T-helper 2 cell (primary cell): ENCODE data around the gene ASPDH.

Experiments
- DNase-seq, 5 experiments: peaks; one replicate each; pipeline versions ENCODE4 v3.0.0 to v3.0.0-alpha.2; 2012 to 2022
- total RNA-seq, 2 donors: gene quantifications; one replicate each; lab custom pipeline; 2026; lab: John Stamatoyannopoulos, UW

ASPDH gene
- total RNA-seq = 0 to 0.07 reads per million in 2 donors

DNA sequence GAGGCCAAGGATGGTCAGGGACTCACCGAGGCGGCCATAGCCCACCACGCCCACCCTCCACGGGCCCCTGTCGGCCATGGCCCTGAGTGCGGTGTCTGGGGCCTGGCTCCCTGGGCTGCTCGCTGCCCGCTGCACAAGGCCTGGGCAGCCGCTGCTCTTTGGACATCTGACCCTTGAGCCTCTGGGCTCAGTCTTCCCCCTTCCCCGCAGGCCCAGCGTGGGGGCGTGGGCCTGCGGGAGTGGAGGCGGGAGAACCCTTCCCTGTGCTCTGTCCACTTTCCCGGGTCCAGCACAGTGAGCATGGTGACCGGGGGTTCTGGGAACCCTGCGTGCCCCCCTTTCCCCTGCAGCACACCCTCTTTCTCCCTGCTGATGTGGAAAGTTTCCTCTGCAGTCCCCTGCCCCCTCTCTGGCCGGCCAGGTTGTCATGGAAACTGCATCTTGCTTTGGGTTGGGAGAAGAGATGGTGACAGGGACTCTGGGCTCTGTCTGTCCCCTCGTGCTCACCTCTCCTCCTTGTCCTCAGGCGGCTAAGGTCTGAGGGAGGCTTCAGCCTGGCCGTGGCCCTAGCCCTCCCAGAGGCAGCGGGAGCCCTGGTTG, at the start of gene ASPDH:
Gene ASPDH (minus strand): TSS at position 168 of the 600 bp plus-strand sequence. CDS start 90 bp downstream, at position 78.
- DNase-seq = no peak

DNA sequence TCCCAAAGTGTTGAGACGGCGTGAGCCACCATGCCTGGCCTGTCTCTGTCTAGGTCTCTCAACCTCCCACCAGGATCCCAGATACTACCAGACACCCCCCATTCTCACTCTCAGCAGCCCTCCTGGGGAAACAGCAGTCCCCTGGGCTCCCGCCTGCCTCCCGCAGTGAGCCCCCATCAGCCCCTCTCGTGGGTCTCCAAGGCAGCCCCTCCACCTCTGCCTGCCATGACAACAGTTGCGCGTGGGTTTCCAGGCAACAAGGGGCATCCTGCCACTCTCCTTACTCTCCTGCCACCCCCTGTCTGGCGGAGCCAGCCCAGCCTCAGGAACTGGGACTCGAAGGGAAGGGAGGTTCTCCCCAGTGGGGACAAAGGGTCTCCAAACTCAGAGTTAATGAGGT, 49.3 kb upstream of the ASPDH start:
- no peak for DNase-seq

DNA sequence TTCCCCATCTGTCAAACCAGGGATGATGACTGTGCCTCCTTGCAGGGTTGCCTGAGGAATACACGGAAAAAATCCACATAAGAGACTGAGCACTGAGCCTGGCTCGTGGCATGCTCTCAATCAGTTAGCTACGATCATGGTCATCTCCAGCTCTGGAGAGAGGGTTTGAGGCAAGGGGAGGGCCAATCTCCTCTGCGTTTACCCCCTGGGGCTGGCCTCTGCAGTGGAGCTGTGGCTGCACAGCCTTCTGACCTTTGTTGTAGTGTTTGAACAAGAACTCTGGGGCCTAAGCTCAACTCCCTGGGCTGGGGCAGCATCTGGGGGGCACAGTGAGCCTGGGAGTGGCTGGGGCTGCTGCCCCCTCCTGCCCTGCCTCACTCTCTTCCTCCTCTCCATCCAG, 48.6 kb upstream of the ASPDH start:
- no peak for DNase-seq

DNA sequence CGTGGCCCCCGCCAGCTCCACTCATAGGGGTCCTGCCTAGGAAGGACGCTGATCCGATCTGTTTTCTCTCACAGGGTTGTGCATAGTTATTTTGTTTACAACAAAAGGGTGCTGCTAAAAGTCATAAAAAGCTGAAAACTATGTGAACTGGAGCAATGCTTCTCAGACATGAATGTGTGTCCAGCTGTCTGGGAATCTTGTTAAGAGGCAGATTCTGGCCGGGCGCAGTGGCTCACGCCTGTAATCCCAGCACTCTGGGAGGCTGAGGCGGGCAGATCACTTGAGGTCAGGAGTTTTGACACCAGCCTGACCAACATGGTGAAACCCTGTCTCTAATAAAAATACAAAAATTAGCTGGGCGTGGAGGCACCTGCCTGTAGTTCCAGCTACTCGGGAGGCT, 45.9 kb upstream of the ASPDH start:
- DNase-seq = no peak

DNA sequence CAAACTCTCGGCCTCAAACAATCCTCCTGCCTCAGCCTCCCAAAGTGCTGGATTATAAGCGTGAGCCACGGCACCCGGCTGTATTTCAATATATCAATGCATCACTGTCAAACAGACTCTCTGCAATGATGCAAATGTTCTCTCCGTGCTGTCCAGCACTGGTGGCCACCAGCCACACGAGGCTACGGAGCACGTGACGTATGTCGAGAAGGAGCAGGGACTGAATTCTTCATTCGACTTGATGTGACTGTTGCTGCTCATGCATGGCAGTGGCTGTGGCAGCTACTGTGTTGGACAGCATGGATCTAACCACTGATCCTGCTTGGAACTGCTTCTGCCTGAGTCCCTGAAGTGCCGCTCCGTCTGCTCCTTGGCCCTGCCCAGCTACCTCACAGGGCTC, 44.7 kb upstream of the ASPDH start:
- DNase-seq = no peak

DNA sequence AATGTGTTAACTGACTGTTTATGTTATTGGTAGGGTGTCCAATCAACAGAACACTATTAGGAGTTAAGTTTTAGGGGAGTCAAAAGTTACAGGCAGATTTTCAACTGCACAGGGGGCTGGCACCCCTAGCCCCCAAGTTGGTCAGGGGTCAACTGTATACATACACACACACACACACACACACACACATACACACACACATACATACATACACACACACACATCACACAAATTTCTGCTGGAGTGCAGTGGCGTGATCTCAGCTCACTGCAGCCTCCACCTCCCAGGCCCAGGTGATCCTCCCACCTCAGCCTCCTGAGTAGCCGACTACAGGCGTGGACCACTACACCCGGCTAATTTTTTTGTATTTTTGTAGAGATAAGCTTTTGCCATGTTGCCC, 44.3 kb upstream of the ASPDH start:
- DNase-seq = no peak

DNA sequence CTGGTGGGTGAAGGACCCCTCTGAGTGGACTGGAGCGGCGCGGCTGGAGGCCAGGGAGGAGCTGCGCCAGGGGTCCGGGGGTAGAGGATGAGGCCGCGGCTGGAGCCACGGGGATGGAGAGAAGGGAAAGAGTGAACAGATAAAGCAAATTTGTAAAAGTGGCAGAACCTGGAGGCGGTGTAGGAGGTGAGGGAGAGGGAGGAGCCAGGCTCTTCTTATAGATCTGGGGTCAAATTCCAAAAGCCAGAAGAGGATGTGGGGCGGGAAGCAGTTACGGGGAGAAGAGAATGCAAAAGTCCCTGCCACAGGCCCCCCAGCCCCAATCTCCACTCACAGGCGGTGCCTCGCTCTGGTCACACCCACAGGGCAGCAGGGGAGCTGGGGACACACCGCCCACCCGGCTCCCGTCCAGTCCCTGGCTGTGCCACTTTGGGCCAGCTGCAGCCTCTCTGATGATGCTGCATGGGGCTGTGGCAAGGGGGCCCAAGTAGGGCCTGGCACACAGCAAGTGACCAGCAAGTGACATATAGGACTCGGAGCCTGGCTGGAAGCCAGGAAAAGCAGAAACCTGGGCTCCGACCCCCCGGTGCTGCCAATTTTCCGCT, 43.4 kb upstream of the ASPDH start:
- no peak for DNase-seq

DNA sequence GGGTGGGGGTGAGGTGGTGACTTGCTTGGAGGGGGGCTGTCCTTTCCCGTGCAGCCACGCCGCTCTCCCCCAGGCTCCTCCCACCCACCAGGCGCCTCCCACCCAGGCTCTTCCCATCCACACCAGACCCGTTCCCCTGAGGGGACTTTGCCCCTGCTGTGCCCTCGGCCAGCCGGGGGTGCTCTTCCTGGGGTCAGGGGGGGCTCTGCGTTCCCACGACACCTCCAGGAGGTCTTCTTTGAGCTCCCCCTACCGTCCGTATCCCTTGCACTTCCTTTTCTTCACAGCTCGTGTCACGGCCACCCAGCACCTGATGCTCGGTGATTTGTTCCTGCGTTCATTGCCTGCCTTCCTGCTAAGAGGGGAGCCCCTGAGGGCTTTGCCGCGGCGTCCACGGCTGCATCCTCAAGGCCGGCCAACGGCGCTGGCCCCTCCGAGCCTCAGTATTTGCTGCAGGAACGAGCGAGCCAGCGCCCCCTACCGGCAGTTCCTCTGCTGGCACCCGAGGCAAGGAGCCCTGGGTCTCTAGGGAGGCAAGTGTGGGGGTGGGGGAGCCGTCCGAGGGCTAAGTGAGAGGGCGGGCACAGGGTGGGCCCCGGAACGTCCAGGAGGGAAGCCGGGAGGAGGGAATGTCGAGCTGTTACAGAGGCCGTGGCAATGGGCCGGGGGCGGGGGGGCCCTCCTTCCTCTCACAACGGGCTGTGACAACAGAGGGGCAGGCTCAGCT, 42.7 kb upstream of the ASPDH start:
- DNase-seq = peak; percentile 22 to 73 (median 66)

DNA sequence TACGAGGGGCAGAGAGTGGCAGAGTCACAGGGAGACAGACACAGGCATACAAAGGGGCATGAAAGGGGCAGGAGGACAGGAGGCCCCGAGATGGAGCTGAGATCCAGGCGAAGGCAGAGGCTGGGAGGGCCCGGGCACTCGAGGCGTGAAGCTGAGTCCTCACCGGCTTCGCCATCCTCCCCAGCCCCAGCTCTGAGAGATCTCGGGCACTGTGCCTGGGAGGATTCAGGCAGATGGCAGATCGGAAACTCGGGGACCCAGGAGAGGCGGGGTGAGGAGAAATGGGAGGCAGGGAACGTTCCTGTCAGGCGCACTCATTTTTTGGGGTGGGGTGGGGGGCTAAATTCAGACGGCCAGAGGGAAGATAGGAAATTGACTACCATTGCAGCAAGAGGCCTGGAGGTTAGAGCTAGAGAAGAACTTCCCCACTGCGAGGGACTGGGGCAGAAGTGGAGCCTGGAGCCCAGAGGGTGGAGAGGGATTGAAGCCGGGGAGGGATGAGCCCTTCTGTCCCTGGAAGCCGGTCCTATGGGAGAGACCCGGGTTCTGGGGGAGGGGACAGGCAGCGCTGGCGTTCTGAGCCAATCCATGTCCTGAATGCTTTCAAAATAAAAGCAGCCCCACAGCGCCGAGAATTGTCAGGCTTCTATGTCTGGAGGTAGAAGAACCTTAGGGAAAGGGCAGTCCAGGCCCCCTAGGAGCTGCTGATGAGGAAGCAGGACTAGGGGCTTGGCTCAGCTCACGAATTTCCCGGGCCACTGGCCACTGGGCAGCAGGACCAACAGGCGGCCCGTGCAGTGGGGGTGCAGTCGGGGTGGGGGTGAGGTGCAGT, 42.0 kb upstream of the ASPDH start:
- DNase-seq = no peak

DNA sequence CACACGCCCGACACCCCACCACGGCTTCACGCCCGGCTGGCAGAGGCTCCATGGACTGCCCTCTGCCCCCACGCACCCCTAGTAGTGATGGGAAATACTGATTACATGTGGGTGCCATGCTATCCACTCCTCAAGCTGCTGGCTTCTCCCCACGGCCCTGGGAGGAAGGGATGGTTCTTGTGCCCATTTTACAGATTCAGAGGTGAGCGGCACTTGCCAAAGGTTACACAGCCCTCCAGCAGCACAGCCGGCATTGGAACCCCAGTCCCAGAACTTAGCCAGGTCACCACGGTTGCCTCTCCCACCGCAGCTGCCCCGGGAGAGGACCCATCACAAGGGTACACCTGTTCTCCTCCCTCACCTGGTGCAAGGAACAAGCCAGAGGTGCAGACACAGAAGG, 41.3 kb upstream of the ASPDH start:
- no peak for DNase-seq

DNA sequence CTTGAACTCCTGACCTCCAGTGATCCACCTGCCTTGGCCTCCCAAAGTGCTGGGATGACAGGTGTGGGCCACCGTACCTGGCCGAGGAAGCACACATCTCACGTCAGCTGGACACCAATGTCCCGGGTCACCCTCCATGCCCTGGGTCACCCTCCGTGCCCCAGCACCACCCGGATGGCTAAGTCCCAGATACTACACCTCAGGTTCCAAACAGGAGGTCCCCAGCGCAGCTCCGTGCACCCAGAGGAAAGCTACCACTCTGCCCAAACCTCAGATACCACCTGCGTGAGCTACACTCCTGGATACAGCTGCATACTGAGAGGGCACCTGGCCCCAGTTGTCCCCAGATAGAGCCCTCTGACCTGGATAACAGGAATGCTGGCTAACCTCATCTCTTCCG, 40.5 kb upstream of the ASPDH start:
- DNase-seq = no peak

DNA sequence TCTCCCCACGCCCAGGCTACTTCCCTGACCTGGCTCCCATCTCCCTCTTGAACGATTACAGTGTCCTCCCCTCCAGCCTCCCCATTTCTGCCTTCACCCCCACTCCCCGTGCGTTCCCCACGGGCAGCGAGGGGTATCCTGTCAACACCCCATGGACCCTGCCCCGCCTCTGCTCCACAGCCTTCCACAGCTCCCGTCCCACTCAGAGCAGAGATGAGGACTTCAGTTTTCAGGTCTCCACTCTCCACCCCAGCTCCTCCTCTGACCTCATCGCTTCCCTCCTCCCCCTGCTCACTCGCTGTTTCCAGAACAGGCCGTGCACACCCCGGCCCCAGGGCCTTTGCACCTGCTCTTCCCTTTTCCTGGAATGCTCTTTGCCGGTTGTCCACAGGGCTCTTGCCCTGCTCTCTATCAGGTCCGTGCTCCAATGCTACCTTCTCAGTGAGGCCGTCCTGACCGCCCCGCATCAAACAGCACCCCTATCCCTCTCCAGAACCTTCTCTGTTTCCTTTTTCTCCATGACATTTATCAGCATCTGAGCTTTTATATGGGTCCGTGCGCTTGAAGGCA, 39.5 kb upstream of the ASPDH start:
- DNase-seq = no peak

DNA sequence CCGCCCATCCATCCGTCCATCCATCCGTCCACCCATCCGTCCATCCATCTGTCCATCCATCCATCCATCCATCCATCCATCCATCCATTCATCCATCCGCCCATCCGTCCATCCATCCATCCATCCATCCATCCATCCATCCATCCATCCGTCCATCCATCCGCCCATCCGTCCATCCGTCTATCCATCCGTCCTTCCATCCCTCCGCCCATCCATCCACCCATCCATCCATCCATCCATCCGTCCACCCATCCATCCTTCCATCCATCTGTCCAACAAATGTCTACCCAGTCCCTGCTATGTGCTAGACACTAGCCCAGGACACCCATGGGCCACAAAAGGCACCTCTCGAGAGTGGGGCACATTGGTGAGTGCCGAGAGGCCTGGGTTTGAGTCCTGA, 38.8 kb upstream of the ASPDH start:
- no peak for DNase-seq

DNA sequence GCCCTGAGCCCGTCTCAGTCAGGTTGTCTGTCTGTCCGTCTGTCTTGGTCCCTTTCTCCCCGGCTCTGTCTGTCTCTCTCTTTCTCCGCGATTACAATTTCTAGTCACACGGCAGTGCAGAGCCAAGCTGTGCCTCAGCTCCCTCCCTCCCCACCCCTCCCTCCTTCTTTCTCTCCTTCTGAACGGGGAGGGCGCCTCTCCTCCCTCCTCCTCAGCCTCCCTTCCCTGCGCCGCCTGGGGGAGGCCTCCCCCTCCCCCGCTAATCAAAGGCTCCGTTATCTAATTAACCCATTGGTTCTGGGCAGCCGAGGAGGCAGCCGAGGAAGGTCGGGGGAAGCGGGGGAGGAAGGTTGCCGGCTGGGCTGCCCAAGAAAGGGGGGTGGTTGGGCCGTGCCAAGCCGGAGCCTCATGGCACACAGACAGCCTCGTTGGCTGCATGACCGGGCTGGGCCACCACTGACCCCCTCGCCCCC, 38.0 kb upstream of the ASPDH start:
- DNase-seq = no peak

DNA sequence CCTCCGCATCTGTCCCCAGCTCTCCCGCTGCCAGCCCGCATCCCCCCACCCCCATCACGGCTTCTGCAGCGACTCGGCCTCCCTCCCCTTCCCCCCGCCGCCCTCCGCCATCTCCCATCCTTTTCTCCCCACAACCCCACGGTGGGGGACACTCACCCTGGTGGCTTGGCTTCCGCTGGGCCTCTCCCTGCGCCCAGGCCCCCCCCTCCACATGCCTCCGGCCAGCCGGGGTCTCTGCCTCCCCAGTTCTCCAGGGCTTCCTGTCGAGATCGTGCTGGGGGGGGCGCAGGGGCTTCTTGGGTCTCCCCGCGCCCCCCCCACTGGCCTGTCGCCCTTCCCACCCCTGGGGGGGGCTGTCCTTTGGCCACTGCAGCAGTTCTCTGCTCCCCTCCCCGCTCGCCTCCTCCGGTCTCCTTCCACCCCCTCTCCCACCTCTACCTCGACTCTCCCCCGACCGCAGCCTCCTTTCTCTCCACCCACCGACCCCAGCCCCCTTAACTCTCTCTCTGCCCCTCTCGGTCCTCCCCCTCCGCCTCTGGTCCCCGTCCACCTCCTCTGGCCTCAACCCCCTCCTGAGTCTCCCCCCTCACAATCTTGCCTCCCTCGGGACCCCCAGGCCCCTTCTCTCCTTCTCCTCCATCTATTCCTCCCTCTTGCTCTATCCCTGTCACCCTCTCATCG, 37.5 kb upstream of the ASPDH start:
- DNase-seq = no peak

DNA sequence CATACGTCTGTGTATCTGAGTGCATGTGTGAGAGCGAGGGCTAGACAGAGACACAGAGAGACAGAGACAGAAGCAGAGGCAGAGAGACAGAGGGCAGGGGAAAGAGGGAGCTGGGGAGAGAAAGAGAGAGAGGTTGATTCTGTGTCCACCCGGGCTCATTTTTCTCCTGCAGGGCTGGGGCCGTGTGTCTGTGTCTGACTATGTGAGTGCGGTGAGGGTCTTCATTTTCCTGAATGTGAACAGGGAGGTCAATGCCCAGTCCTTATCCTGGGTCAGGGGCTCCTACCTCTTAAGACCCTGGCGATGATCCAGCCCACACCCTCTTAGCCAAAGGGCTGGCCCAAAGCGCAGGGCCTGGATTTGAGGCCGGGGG, 36.9 kb upstream of the ASPDH start:
- DNase-seq = no peak

DNA sequence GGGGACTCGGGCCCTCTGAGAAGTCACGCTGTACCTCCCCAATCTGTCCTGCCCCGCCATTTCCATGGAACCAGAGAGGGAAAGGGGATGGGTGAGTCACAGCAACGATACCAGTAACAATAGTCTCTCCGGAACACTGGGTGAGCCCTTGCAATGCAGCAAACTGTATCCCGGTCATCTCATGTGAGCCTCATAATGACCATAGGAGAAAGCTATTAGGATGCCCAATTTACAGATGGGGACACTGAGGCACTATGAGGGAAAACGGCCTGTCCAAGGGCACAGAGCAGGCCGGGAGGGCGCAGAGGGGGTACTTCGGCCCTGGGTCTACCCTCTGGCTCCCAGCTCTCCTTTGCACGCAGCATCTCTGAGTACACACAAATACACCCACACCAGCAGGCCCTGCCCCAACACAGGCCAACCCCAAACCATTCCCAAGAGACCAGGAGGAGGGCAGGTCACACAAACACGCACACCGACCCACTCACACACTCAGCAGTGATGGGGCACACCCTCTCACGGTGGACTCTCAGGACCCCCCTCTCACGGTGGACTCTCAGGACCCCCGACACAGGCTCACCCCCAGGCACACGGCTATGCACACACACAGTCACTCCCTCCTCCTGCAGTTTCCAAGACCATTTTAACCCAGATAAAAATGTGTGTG, 36.3 kb upstream of the ASPDH start:
- DNase-seq = no peak

DNA sequence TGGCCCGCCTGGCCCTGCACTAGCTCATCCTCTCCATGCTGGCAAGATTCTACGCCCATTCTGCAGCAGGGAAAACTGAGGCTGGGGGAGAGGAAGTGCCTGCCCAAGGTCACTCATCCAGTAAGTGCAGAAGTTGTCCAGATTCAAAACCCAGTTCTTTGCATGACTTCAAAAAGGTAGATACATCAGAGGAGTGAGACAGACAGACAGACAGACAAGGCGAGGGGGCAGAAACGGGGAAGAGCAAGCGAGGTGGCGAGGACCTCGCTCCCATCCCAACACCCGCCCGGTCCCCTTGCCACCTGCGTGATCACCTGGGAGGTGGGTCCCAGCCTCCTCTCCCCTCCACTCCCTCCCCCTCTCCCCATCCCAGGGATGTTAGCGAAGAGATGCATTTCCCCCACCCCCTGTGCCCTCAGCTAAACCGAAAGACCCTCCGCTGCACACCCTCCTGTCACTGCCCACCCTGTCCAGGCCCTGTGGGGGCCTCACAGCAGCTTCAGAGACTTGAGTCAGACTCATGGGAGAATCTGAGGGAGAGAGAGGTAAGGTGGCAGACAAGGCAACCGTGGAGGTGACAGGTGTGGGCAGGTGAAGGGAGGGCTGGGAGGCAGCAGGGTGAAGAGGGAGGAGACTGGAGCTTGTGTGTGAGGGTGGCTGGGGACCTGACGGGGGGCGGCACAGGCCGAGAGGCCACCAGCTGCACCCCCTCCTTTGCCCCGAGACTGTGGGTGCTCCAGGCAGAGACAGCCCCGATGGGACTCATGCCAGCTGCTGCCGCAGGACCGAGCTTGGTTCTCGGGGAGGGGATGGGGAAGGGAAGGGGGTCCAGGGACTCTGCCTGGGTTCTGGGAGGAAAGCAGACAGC, 35.6 kb upstream of the ASPDH start:
- DNase-seq = no peak

DNA sequence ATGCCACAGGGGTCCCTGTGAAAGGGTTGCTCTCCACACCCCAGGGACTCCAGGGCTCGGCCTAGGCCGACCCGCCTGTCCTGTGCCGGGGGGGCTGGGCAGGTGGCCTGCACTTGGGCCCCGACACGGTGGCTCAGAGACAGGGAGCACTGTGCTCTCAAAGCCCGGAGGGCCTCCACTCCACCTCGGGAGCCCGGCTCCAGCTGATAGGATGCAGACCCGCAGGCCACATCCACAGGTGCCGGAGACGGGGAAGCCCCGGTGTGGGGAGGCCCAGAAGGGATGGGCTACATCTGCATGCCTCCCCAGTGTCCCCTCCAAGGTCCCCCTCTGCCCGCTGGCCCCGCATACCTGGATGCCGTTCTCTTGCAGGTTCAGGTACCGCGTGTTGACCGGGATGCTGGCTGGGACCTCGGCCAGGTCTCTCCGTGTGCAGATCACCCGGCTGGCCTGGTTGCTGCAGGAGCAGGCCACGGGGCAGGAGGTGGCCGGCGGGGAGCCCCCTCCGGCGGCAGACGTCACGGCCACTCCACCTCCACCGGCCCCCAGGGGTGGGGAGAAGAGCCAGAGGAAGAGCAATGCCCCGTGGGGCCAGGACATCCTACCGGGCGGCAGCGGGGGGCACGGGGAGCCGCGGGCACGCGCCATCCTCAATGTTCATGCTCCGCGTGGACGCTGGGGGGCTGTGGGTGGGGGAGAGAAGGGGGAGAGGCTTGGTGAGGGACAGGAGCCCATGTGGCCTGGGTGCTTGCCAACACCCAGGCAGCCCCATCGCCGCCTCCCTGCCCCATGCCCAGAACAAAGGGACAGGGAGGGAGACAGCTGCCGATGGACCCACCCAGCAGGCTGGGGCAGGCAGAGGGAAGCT, 34.7 kb upstream of the ASPDH start:
- DNase-seq = no peak
